Fibroblast of skin of right quadriceps (primary cell): ENCODE measurements around the gene PPP1R3C.
A peak's percentile ranks its signal among the peaks of the same experiment; 100 is the strongest.

Experiments used
- DNase-seq: peaks from one replicate; pipeline ENCODE4 v3.0.0-alpha.2; 2013

Gene PPP1R3C

DNA sequence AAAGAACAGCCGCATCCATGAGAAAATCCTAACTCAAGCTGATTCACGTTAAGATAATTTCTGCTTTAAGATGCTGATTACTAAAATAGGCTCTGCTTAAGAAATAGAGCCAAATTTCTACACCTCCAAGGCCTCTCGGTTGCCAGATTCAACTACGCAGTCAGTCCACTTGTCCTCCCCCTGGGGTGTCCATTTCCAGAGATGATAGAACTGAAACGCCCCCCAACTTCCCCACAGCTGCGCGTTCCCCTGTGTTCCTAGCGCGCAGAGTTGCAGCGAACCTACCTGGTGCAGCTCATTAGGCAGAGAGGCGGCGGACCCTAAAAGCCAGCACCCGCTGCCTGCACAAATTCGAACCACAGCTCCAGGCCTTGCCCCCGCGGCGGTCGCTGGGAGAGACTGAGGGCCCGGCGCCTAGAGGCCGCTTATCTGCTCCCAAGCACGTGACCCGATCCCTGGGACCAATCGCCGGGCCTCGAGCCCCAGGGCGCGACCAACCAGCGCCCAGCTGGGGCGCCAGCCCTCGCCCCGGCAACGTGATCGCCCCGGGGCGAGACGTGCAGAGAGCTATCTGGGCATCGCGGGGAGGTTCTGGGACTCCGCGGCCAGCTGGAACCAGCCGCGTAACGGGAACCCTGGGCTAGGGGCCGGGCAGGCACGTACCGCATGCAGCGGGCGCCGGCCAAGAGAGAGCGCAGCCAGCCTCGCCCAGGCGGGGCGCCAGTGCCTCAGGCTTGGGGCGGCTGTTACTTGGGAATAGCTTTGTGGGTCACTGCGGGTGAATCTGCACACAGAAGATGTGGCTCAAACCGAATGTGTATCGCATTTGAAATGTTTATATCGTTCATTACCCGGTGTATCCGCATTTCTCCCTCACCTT, at the start of gene PPP1R3C:
PPP1R3C (minus strand) TSS at position 401 of the 880 bp plus-strand sequence; CDS start at position 299, 102 bp downstream.
- DNase-seq, result peak; percentile 93

DNA sequence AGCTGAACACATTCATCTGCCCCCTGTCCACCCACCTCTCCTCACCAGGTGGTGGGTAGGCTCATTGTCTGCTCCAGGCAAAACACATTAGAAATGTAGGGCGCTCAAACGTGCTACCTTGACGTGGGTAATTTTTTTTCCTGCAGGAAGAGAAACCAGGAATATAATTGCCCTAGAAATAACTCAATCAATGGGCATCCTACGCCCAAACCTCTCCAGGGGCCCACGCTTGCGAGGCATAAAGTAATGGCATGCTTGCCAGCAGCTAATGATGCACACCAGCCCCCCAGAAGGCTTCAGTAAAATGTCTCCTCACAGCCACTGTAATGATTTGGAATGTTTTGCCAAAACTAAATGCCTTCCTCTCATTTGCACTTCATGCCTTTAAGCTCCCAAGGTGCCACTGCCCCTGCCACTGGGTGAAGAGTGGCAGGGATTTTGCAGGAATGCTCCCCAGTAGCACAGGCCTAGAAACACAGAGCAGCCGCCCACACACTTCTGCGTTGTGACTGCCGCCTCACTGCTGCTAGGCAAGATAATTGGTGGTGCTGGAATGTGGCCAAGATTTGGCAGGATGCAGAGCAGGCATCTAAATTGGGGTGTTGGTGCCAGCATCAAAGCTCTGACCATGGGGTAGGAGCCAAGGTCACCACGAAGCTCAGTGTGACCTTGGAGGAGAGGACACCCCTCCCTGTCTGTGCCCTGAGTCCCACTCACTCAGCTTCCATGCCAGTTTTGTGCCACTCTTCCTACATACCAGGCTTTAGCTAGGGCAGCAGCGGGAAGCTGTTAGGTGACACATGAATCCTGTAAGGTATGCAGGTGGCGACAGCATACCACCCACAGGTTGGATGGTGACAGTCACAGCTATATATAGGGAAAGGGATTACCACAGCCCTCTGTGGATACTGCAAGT, 48.7 kb upstream of the PPP1R3C start:
- DNase-seq, result peak; percentile 17

DNA sequence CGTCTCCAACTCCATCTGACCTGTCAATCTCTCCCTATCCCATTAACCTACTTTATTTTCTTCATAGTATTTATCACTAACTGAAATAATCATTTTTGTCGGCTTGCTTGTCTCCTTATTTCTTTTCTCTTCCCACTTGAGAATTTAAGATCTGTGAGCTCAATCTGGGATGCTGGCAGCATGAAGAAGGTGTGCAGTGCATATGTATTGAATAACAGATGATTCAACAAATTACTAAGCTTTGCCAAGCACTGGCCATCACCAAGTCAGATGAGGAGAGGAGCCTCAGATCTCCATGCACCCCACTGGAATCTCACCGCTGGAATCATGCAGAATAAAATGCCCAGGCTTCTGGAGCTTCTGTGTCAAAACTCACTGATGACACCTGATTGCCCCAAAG, 47.6 kb upstream of the PPP1R3C start:
- no peak for DNase-seq

DNA sequence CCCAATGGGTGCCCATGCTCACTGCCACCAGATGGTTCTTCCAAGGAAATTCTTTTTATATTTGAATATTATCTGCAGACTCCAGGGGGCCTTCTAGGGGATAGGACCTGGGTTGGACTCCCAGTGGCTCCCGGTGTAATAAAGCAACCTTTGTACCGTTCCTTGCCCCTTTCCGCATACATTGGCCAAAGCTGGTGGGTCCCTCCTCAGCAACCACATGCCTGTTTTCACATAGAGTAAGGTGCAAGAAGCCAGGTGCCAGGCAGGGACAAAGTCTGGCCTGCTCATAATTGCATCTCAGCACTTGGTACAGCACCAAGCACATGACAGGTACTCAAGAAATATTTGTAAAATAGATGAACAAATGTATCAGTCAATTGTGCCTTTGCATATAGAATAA, 46.4 kb upstream of the PPP1R3C start:
- no peak for DNase-seq

DNA sequence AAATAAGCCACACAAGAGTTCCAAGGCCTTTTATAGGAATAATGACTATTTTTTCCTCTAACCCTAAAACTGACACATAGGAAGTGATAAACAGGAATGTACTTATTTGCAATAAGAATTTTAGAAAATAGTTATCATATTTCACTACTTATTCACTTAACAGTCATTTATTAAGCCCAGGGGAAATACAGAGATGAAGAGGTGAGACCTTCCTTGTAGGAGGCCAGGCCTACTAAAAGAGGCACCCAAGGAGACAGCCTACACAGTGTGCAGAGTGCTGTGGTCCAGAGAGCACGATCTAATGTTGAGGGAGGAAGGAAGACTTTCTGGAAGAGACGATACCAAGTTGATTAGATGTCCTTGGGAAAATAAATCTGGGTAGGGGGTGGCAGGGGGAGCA, 45.0 kb upstream of the PPP1R3C start:
- DNase-seq, result no peak

DNA sequence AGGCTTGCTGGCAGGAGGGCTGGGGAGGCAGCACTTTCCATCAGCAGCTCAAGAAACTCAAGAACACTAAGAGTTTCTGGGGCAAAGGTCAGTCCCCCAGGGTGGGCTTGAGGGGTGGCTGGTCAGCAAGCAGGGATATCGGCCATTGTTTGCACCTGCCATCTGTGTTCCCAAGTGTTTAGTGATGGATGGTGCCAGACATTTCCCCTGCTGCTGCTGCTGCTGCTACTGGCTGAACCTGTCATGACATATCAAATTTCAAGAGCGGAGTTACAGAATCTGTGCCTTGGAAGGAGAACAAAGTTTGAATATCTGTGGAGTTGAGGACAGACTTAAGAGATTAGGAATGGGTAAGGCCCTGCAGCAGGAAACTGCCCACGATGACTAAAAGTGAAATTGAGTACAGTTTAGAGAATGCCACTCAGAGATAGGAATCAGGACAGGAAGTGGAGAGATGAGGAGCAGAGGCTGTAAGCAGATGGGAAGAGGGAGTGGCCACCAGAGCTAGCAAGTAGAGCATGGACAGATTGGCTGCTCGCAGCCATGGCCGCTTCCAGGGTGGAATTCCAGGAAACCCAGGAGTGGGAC, 39.2 kb upstream of the PPP1R3C start:
- peak; percentile 74 for DNase-seq

DNA sequence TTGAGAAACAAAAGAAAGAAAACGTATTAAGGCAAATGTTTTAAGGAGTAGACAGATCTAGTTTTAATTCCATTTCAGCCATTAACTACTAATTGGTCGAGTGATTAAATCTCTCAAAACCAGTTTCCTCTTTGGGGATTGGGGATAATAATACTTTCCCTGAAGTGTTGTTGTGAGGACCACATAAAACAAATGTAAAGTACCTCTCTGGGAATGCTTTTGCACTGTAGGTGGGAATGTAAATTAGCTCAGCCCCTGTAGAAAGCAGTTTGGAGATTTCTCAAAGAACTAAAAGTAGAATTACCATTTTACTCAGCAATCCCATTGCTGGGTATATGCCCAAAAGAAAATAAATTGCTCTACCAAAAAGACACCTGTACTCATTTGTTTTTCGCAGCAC, 36.0 kb upstream of the PPP1R3C start:
- no peak for DNase-seq

DNA sequence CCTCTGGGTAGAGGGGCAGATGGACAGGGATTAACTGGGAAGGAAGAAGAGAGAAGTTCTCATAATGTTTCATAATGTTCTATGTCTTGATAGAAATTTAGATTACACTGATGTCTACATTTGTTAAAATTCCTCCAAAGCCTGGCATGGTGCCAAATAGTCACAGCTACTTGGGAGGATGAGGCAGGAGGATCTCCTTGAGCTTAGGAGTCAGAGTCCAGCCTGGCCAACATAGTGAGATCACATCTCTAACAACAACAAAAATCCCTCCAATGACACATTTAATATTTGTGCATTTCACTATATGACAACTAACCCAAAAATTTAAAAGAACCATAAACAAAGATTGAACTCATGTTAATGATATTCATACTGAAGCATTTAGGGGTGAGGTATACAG, 33.0 kb upstream of the PPP1R3C start:
- peak; percentile 61 for DNase-seq

DNA sequence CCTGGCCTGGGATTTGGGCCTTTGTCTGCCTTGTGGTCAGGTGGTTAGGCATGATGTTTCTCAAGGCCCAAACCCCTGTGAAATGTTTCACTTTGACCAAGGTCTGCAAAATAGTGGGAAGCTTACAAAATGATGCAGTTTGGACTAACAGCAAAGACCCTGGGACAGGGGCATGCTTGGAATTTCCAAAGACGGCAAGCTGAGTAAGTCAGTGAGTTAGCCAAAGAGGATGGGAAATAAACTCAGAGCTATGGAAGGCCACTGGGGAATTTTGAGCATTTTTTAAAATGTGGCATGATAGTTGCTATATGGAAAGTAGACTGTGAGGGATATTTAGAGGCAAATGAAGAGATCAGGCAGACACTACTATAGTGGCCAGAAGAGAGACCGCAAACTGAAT, 31.6 kb upstream of the PPP1R3C start:
- DNase-seq, result peak; percentile 22

DNA sequence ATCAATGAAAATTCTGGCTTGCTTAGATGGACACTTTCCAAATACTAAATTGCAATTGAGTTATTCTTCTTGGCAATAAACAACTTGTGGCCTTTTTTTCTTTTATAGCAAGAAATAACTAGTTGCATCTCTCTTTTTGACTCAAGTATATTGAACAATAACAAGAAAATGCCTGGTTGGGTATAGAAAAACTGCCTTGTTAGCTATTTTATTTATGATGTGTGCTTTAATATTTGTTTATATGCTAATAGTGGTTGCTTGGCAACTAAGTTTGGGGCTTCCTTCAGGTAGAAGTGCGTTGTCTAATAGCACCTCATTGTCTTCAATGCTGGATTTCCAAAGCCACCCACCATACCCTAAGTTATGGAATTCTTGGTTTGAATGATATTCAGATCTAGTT, 30.1 kb upstream of the PPP1R3C start:
- no peak for DNase-seq

DNA sequence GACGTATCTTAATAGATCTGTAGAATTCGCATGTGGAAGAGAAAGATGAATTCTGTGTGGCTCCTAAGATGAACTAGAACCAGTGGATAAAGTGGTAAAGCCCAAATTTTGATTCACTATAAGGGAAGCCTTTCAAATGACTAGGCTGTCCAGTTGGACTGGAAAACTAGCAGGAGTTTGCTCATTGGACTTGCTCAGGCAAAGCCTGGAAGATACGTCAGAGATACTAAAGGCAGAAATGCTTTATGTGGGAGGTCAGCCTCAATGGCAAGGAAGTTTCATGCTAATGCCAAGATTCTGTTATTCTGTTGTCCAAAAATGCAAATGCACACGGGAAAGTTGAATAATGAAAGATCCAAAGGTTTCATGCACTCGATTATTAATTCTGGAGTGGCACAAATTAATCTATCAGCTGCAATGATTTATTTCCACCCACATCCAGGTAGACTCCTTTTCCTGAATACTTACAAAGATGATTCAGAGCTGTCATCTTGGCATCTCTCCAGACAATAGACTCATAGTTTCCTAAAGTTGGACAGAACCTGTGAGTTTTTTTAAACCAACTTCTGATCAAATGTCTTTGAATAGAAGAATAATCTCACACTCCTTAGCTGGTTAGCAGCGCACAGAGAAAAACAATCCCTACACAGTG, 20.5 kb upstream of the PPP1R3C start:
- peak; percentile 81 for DNase-seq

DNA sequence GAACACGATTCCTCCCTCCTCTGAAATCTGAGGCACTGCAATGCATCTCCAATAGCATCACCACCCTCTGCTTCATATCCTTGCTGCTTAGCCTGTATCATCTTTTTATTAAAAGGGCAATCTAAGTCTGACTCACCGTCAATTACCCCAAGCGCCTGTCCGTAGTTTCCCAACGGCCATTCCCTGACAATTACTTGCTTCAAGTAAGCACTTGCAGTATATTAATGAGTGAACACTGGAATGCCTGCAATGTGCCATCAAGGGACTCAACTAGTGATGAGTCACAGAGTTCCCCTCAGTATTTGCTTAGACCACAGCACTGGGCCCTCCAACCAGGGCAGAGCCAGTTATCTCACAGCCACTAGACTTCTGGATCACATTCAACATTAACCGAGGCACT, 19.5 kb upstream of the PPP1R3C start:
- DNase-seq, result peak; percentile 98

DNA sequence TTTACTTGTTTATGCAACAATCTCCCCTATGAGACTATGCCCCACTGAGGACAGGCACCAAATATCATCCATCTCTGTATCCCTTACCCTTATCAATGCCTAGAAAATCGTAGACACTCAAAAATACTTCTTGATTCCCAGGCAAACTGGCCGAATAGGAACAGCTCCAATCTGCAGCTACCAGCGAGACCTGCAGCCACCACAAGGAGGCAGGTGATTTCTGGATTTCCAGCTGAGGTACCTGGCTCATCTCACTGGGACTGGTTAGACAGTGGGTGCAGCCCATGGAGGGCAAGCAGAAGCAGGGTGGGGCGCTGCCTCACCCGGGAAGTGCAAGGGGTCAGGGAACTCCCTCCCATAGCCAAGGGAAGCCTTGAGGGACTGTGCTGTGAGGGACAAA, 10.8 kb upstream of the PPP1R3C start:
- DNase-seq, result no peak

DNA sequence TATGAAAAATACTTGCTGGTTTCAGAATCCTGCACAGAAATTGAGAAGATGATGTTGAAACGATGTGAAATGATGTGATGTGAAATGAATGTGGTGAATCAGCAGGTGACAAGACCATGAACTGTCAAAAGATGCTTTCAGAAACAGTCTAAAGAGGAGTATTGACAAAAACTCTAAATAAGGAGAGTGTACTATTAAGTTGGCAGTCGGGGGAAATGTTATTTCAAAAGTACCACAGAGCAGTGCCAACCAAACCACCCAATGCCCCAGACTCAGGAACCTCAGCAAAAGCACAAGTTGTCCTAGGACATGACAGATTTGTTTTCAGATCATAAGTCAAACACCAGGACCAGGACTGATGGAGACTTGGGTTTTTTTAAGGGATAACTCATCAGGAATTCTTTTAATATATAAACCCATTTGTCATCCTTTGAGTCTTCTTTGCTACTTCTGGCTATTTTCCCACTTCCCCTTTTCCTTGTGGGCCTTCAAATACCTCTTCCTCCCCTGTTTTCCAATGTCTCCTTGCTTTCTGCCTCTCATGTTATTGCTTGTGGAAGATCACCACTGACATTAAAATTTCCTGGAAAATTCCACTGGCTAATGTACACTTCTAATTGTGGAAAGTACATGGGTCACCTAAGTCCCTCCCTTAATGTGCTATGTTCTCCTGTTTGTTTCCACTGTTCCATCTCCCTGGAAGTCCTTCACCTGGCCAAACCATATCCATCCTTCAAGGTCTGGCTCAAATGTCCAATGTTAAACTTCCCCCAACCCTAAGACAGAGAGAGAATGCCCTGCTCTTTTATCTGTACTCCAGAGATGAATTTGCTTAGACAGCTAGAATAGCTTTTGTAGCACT, 10.2 kb upstream of the PPP1R3C start:
- peak; percentile 59 for DNase-seq

DNA sequence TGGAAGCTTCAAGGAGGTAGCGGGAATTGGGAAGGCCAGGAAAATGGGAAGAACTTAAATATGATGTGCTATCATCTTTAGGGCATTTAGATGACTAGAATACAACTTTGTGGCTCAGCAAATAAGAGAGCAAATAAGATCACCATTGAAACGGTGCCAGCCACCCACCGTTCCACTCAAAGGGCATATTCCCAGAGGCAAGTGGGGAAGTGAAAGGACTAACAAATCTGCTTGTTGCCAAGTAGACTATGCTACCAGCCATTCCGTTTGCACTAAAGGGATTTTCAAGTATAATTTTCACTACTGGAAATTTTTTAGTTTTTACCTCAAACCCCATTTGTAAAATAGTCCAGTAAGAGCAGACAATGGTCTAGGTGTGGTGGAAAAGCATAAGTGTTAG, 4.0 kb upstream of the PPP1R3C start:
- no peak for DNase-seq

DNA sequence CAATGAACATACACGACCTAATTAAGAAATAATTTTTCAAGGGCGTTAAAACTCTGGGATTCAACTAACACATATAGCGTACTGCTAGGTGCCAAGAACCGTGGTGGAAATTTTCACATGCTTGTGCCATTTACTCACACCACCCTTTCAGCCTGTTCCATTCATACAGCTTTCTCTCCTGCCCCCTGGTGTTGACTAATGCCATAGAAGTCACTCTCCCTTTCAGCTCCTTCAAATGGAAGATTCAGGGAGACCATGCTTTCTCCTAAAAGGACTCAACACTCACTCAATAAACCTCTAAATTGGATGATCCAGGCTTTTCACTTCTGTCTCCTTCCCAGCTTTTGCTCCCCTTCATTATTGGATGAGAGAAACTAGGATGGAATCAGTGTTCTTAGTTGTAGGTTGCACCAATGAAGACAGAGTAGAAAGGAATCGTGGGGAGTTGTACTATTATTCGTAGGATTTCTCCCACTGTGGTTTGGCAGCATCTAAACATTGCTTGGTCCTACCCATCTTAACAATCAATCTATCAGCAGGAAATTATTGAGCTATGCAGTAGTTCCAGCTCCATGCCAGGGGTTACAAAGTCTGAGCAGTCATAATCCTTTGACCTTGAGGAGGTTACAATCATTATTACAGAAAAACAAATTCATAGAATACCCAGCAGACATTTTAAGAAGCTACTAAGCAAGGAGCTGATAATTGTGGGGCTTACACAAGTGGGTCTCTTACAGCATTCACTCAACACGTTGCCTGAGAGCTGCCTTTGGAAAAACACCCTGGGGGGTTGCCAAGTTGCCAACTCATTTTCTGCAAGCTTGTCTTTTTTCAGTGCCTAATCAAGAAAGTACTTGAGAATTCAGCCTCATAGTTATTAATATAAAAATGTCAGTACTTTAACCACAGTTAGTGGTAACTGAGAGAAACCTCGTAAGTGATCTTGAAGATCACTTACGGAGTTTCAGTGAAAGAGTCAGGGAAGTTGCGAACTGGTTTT, 2.8 kb upstream of the PPP1R3C start:
- DNase-seq, result peak; percentile 81

DNA sequence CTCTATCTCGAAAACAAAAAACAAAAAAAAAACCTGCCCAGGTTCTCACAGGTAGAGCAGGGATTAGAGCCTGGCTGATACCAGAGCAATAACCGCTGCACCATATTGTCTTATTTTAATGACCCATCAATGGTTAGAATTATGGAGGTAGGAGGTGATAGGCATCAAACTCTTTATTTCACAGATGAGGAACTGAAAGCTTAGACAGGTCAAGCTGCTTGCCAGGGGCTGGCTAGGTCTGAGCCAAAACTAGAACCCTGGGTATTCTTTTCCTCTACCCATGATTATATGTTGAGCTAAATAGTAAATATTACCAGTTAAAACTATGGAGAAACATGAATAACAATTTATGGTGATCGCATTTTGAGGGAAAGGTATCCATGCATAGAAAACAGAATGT, 2.0 kb upstream of the PPP1R3C start:
- DNase-seq, result no peak

DNA sequence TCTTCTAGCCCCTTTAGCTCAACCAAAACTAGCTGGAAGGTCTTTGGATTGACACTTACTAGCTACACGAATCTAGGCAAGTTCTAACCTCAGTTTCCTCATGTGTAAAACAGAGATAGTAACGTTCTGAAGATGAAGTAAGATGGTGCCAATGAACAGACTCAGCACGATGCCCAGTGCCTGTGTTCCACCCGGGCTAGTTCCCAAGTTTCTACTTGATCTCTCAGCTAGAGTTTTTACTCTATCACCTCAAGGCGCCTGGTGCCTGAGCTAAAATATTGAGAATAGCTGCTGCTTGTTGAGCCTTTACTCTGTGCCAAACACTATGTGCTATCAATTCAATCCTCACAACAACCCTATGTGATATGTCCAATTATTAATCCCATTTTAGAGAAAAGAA, 1.4 kb upstream of the PPP1R3C start:
- no peak for DNase-seq

DNA sequence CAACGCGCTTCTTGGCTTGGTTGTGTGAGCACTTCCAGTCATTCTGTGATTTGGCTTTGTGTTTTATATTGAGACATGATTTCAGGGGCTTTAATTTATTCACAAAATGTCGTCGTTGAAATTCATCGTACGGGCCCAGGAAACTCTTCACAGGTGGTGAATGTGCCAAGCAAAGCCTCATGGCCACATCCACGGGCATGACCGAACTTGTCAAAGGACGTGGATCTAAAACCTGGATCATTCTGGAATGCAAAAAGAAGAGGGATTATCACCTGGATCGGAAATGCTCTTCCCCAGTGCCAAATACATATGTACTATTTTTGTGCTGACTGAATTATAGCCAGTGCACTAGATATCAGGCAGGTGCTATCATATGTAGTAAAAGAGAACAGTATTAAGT, 2.2 kb downstream of the PPP1R3C start:
- no peak for DNase-seq

DNA sequence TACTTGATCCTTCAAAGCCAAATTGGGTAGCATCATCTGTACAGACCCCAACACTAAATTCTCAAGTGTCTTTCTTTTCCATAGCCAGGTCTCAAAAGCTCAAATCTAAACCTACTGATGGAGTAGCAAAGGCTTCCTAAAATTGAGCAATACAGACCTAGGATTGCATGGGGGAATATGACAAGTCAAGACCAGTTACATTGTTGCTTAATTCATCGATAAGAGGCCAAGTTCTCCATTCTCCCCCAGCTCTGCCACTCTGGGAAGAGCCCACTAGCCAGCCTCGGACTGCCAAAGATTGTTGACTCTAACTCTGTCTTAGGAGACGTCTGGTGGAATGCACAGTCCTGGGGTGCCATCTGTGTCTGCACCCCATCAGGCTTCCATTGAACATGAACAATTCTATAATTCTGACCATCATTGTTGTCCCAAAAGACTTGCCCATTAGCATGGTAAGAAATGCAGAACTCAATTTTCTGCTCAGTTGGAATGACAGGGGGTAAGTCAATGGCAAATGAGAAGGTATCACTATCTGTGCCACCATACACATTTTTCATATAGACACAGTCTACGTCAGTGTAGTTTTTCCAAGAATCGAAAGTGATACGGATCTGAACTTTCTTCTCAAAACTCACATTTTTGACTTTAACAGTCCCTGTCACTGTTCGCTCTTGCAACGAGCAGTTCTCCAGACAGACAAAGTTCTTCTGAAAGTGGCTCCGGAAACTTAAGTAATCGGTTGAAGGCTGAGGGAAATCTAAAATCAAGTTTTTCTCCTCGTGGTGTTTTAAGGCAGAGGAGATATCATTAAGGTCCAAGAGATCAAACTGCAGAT, 2.9 kb downstream of the PPP1R3C start:
- no peak for DNase-seq
